Epithelial cell of proximal tubule (primary cell): ENCODE results near the gene KIAA1671. TPM values are rescaled to one million over a fixed set of nuclear protein-coding genes. Genes with fewer than 3 reads are reported as not detected.

ENCODE experiments used
- DNase-seq: peaks from one replicate; pipeline ENCODE4 v3.0.0-alpha.2; 2011; ENCODE audit warnings: low read depth
- H3K4me3 ChIP-seq: 2 replicates; pipeline ENCODE4 v1.5.1; 2011; ENCODE audit warnings: low read depth, mild to moderate bottlenecking, low read length
- CTCF ChIP-seq: conservative IDR thresholded peaks from 2 replicates; pipeline ENCODE4 v1.5.1; 2012; ENCODE audit warnings: low read depth, mild to moderate bottlenecking, low read length
- total RNA-seq: library from RNA; depleted of rRNA; stranded (reverse); fragments of >200 nt; gene quantifications from 2 replicates; pipeline ENCODE4 v1.2.3, GENCODE V29; 2015

Gene KIAA1671
- total RNA-seq, 1 donor from 2014 or later = 14.1 TPM

GRCh38 chr22:25048071-25048470 is 95.6 kb downstream of the KIAA1671 start:
- DNase-seq = no peak
- TF ChIP-seq CTCF = no peak
- no peak overlapping the region for H3K4me3 ChIP-seq

- H3K4me3 ChIP-seq = no peak overlapping the region
- no peak for DNase-seq
Observed at GRCh38 chr22:25048659-25049647, 96.4 kb downstream of the KIAA1671 start.

GRCh38 chr22:25049770-25050169 is 97.3 kb downstream of the KIAA1671 start:
- no peak for TF ChIP-seq CTCF
- no peak overlapping the region for H3K4me3 ChIP-seq
- no peak for DNase-seq

More at GRCh38 chr22:25048659-25049647, 96.4 kb downstream of the KIAA1671 start:
- peak; percentile 91 for TF ChIP-seq CTCF

GRCh38 chr22:25050566-25050965 is 98.0 kb downstream of the KIAA1671 start:
- no peak for TF ChIP-seq CTCF
- no peak overlapping the region for H3K4me3 ChIP-seq
- DNase-seq = no peak

GRCh38 chr22:25051073-25051472 is 98.6 kb downstream of the KIAA1671 start:
- DNase-seq = no peak
- no peak overlapping the region for H3K4me3 ChIP-seq
- peak; percentile 66 for TF ChIP-seq CTCF

- no peak for DNase-seq
- no peak for TF ChIP-seq CTCF
- H3K4me3 ChIP-seq = no peak overlapping the region
Observed at GRCh38 chr22:25051983-25052710, 99.6 kb downstream of the KIAA1671 start.
